GM19239 (cell line): ENCODE measurements around the gene MCM6.
A peak's percentile ranks its signal among the peaks of the same experiment; 100 is the strongest.

Experiments used
- DNase-seq: peaks from one replicate; pipeline ENCODE4 v3.0.0; 2011; ENCODE audit warnings: low spot score; ENCODE audit not compliant: insufficient read length
- FAIRE-seq: peaks from 2 replicates; lab custom pipeline; 2011; peaks lifted over from hg19 to GRCh38; lab: Jason Lieb, UNC

MCM6 gene

GRCh38 chr2:135870571-135870970 lies 5.7 kb downstream of the MCM6 start:
- DNase-seq: no peak
- FAIRE-seq: no peak

- no peak for FAIRE-seq
- DNase-seq: no peak
Observed at GRCh38 chr2:135863233-135863632, 13.0 kb downstream of the MCM6 start.

GRCh38 chr2:135862718-135863117 lies 13.5 kb downstream of the MCM6 start:
- DNase-seq: no peak
- no peak for FAIRE-seq

- DNase-seq (no peak), FAIRE-seq (no peak)
Observed at GRCh38 chr2:135853401-135853800, 22.8 kb downstream of the MCM6 start.

- DNase-seq: no peak
- FAIRE-seq: no peak
Observed at GRCh38 chr2:135851858-135852257, 24.4 kb downstream of the MCM6 start.

GRCh38 chr2:135850892-135851668 lies 25.2 kb downstream of the MCM6 start:
- DNase-seq: no peak
- no peak for FAIRE-seq

- FAIRE-seq (no peak), DNase-seq (no peak)
Observed at GRCh38 chr2:135849087-135849486, 27.2 kb downstream of the MCM6 start.

- DNase-seq (no peak), FAIRE-seq (peak; percentile 35)
Observed at GRCh38 chr2:135845997-135846396, 30.2 kb downstream of the MCM6 start.

GRCh38 chr2:135845257-135845656 lies 31.0 kb downstream of the MCM6 start:
- DNase-seq (no peak), FAIRE-seq (peak; percentile 31)

GRCh38 chr2:135844301-135844895 lies 31.8 kb downstream of the MCM6 start:
- DNase-seq: no peak
- no peak for FAIRE-seq

GRCh38 chr2:135843671-135844070 lies 32.6 kb downstream of the MCM6 start:
- FAIRE-seq (no peak), DNase-seq (no peak)

GRCh38 chr2:135840601-135841000 lies 35.6 kb downstream of the MCM6 start:
- no peak for DNase-seq

GRCh38 chr2:135839713-135840112 lies 36.5 kb downstream of the MCM6 start:
- DNase-seq (no peak), FAIRE-seq (no peak)

More at GRCh38 chr2:135840601-135841000, 35.6 kb downstream of the MCM6 start:
- FAIRE-seq: peak; percentile 79

- no peak for FAIRE-seq
- DNase-seq: no peak
Observed at GRCh38 chr2:135838502-135838901, 37.7 kb downstream of the MCM6 start.

- FAIRE-seq (no peak), DNase-seq (no peak)
Observed at GRCh38 chr2:135836596-135837270, 39.5 kb downstream of the MCM6 start, which contains the start of gene LCT. Gene LCT, minus strand, starts transcription at chr2:135837184. Its CDS starts 15 bp downstream, at chr2:135837169.

- no peak for FAIRE-seq
- DNase-seq: no peak
Observed at GRCh38 chr2:135832891-135833290, 43.4 kb downstream of the MCM6 start.

GRCh38 chr2:135831180-135831812 lies 44.9 kb downstream of the MCM6 start:
- FAIRE-seq: no peak
- no peak for DNase-seq

- no peak for FAIRE-seq
- DNase-seq: no peak
Observed at GRCh38 chr2:135829378-135830135, 46.7 kb downstream of the MCM6 start.

- no peak for DNase-seq
- no peak for FAIRE-seq
Observed at GRCh38 chr2:135826544-135826943, 49.7 kb downstream of the MCM6 start.

GRCh38 chr2:135825550-135826176 lies 50.6 kb downstream of the MCM6 start:
- no peak for FAIRE-seq
- DNase-seq: no peak
